ENCODE measurements around the gene ATP9B. TPM values are rescaled to one million over a fixed set of nuclear protein-coding genes. Genes with fewer than 3 reads are reported as not detected.

ATP9B gene, protein sequence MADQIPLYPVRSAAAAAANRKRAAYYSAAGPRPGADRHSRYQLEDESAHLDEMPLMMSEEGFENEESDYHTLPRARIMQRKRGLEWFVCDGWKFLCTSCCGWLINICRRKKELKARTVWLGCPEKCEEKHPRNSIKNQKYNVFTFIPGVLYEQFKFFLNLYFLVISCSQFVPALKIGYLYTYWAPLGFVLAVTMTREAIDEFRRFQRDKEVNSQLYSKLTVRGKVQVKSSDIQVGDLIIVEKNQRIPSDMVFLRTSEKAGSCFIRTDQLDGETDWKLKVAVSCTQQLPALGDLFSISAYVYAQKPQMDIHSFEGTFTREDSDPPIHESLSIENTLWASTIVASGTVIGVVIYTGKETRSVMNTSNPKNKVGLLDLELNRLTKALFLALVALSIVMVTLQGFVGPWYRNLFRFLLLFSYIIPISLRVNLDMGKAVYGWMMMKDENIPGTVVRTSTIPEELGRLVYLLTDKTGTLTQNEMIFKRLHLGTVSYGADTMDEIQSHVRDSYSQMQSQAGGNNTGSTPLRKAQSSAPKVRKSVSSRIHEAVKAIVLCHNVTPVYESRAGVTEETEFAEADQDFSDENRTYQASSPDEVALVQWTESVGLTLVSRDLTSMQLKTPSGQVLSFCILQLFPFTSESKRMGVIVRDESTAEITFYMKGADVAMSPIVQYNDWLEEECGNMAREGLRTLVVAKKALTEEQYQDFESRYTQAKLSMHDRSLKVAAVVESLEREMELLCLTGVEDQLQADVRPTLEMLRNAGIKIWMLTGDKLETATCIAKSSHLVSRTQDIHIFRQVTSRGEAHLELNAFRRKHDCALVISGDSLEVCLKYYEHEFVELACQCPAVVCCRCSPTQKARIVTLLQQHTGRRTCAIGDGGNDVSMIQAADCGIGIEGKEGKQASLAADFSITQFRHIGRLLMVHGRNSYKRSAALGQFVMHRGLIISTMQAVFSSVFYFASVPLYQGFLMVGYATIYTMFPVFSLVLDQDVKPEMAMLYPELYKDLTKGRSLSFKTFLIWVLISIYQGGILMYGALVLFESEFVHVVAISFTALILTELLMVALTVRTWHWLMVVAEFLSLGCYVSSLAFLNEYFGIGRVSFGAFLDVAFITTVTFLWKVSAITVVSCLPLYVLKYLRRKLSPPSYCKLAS
- total RNA-seq (10 to 100 TPM; 69.5 to 72.4 TPM), total RNA-seq (72.8 to 83.8 reads per million in 2 donors)

DNA sequence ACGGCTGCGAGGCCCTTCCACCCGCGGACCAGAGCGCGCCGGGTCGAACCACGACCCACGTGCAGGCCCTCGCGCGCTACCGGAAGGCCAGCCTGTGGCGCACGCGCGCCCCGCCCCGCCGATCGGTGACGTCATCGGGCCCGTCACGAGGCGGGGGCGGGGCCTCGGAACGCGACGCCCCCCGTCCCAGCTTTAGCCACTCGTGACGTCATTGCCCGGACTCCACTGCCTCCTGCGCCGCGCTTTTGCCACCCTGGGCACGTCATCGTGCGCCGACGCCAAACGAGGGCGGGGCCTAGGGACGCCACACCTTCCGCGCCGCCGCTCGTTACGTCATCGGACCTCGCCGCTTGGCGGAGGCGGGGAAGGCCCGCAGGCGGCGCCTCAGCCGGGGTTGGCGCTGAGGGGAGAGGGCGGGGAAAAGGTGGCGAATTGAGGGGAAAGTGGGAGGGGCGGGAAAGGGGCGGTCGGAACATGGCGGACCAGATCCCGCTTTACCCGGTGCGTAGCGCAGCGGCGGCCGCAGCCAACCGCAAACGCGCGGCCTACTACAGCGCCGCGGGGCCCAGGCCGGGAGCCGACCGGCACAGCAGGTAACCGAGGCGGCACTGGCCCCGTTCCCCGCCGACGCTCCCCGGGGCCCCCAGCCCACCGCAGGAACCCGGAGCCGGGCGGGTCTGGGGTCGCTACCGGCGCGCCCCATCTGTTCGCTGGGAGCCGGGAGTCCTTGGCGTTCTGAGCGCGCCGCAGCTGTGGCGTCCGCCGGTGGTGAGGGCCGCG is at the start of gene ATP9B:
TSS of gene ATP9B (plus strand) at position 458 of the 780 bp plus-strand sequence. CDS start at position 475, 17 bp downstream.
- H3K36me3 Mint-ChIP-seq (ENCODE audit: low read depth): no peaks in the 10 kb centered on the region
- no peaks in the 10 kb centered on the region for H3K27me3 Mint-ChIP-seq
- peaks cover 19% of the 10 kb centered on the region for H3K4me1 Mint-ChIP-seq
- DNase-seq (peak; percentile 98 to 100 (median 99)), ATAC-seq (peak; percentile 83)
- peak within 1 kb of the TSS; percentile 86 for H3K4me3 Mint-ChIP-seq
- no peaks in the 10 kb centered on the region for H3K9me3 ChIP-seq (ENCODE audit: control insufficient read depth, low read length, poor library complexity, severe bottlenecking)
- peak within 1 kb of the TSS; percentile 86 for H3K27ac Mint-ChIP-seq

DNA sequence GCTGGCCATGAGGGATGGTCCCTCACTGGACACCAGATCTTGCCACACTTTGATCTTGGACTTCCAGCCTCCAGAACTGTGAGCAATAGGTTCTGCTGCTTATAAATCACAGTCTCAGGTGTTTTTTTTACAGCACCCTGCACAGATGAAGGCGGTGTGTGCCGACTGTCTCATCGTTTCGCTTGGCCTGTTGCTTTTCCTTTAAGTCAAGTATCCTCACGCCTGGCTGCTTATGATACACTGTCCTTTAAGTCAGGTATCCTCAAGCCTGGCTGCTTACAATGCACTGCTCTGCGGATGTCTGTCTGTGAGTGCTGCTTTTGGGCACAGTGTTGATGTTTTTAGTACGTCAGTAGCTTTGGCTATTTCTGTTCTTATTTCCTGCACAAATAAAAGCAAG is 49.3 kb upstream of the ATP9B start:
- no peaks in the 10 kb centered on the region for H3K9me3 ChIP-seq (ENCODE audit: control insufficient read depth, low read length, poor library complexity, severe bottlenecking)
- H3K27ac Mint-ChIP-seq: no peak overlapping the region
- DNase-seq (no peak), ATAC-seq (no peak)
- H3K4me1 Mint-ChIP-seq: no peaks in the 10 kb centered on the region
- peaks cover 37% of the 10 kb centered on the region for H3K27me3 Mint-ChIP-seq
- no peaks in the 10 kb centered on the region for H3K36me3 Mint-ChIP-seq (ENCODE audit: low read depth)
- no peak overlapping the region for H3K4me3 Mint-ChIP-seq

DNA sequence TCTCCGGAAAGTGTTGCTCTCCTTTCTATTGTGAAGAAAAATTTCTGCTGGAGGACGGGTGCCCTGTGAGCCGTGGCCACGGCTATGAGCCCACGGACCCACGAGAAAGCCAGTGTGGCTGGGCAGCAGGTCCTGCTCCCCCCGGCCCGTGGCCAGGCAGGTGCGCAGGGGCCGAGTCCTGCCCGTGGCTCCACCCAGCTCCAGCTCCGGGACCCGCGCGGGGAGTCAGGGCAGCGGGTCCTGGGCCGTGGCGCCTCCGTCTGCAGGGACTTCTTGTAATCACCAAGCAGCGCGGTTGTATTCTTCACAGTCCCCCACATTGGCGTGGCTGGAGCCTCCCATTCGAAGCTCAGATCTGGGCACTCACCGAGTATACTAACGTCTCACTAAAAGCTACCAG is 46.6 kb upstream of the ATP9B start:
- DNase-seq (no peak), ATAC-seq (no peak)
- H3K9me3 ChIP-seq (ENCODE audit: control insufficient read depth, low read length, poor library complexity, severe bottlenecking): no peaks in the 10 kb centered on the region
- no peak overlapping the region for H3K27ac Mint-ChIP-seq
- no peaks in the 10 kb centered on the region for H3K4me1 Mint-ChIP-seq
- H3K36me3 Mint-ChIP-seq (ENCODE audit: low read depth): no peaks in the 10 kb centered on the region
- peaks cover 32% of the 10 kb centered on the region for H3K27me3 Mint-ChIP-seq
- H3K4me3 Mint-ChIP-seq: no peak overlapping the region

DNA sequence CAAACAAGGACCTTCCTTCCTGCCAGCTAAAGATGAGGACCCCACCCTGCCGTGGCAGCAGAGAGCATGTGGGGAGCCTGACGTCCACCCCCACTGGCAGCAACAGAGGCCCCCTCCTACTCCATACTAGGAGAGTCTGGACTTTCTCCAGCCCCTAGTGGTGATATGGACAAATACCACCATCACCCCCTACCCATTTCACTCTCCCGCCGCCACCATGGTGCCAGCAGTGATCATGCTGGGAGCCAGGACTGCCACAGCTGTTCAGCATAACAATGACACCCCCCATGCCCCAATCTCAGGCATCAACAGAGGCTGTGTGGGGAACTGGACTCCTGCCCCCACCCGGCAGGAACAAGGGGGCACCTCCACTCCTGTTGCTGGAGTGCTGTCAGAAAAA is 42.7 kb upstream of the ATP9B start:
- DNase-seq (no peak), ATAC-seq (no peak)
- Mint-ChIP-seq H3K4me1 (no peaks in the 10 kb centered on the region), H3K27ac (no peak overlapping the region), H3K36me3 (ENCODE audit: low read depth) (no peaks in the 10 kb centered on the region), H3K27me3 (peaks cover 8% of the 10 kb centered on the region), H3K4me3 (no peak overlapping the region)
- H3K9me3 ChIP-seq (ENCODE audit: control insufficient read depth, low read length, poor library complexity, severe bottlenecking): no peaks in the 10 kb centered on the region

DNA sequence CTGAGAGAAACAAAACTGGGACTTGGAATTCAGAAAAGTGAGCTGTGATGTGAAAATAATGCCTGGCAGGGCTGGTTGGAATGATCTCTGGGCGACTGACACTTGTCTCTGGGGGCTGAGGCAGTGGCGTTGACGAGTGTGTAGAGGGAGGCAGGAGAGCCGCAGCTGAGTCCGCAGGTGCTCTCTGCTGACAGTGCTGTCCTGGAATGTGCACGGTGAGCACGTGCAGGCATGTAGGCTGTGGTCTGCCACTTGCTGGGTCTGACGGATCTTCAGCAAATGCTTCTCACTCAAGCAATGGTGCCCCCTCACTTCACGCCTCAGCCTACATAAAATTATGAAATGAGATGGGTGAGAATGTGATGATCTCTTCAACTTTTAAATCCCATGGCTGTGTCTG is 38.5 kb upstream of the ATP9B start:
- Mint-ChIP-seq H3K36me3 (ENCODE audit: low read depth) (no peaks in the 10 kb centered on the region), H3K4me3 (no peak overlapping the region), H3K4me1 (no peaks in the 10 kb centered on the region), H3K27me3 (no peaks in the 10 kb centered on the region), H3K27ac (no peak overlapping the region)
- ATAC-seq (no peak), DNase-seq (no peak)
- no peaks in the 10 kb centered on the region for H3K9me3 ChIP-seq (ENCODE audit: control insufficient read depth, low read length, poor library complexity, severe bottlenecking)

DNA sequence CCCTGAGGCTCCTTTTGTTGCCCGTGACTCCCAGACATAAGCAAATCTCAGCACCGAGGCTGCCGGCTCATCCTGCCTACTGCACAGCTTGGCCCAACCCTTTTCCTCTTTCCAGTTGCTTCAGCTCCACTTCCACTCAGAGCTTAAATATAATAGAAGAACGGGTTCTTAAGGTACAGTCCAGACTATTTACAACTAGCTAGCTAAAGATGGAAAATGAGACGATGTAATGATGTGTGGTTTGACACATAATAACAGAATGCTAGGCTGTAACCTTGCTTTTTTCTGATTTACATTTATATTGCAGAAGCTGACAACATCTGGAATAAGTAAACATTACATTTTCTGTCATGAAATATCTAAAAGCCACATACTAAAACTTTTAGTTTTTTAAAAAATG is 26.9 kb upstream of the ATP9B start:
- no peaks in the 10 kb centered on the region for H3K9me3 ChIP-seq (ENCODE audit: control insufficient read depth, low read length, poor library complexity, severe bottlenecking)
- no peak for ATAC-seq
- DNase-seq: no peak
- Mint-ChIP-seq H3K36me3 (ENCODE audit: low read depth) (peaks cover 2% of the 10 kb centered on the region), H3K27ac (no peak overlapping the region), H3K27me3 (peaks cover 19% of the 10 kb centered on the region), H3K4me3 (no peak overlapping the region), H3K4me1 (no peaks in the 10 kb centered on the region)

DNA sequence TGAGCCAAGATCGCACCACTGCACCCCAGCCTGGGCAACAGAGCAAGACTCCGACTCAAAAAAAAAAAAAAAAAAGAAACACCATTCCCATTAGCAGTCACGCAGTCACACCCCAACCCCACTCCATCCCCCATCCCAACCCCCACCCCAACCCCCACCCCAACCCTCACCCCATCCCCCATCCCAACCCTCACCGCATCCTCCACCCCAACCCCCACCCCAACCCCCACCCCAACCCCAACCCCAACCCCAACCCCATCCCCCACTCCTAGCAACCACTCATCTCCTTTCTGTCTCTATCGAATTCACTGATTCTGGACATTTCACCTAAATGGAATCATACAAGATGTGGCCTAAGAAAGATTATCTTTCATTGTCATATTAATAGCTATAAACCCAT is 25.9 kb upstream of the ATP9B start:
- ATAC-seq: no peak
- DNase-seq: no peak
- Mint-ChIP-seq H3K4me1 (no peaks in the 10 kb centered on the region), H3K27ac (no peak overlapping the region), H3K36me3 (ENCODE audit: low read depth) (peaks cover 2% of the 10 kb centered on the region), H3K27me3 (peaks cover 19% of the 10 kb centered on the region), H3K4me3 (no peak overlapping the region)
- no peaks in the 10 kb centered on the region for H3K9me3 ChIP-seq (ENCODE audit: control insufficient read depth, low read length, poor library complexity, severe bottlenecking)

DNA sequence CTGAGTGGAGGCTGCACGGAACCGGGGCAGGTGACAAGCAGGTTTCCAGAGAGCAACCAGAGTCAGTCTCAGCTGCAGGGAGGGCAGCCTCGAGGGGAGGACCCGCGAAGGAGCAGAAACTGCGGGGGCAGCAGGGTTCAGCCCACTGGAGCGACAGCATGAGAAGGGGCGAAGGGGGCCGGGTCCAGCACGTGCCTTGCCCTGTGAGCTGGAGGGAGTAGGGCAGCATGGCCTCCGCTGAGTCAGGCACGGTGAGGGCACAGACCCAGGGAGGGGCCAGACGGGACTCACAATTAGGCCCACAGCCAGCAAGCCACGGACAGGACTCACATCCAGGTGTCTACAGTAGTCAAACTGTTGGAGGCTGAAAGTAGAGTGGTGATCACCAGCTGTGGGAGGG is 22.7 kb upstream of the ATP9B start:
- H3K27me3 Mint-ChIP-seq: peaks cover 11% of the 10 kb centered on the region
- DNase-seq: no peak
- H3K4me1 Mint-ChIP-seq: no peaks in the 10 kb centered on the region
- no peak overlapping the region for H3K4me3 Mint-ChIP-seq
- peaks cover 2% of the 10 kb centered on the region for H3K36me3 Mint-ChIP-seq (ENCODE audit: low read depth)
- H3K9me3 ChIP-seq (ENCODE audit: control insufficient read depth, low read length, poor library complexity, severe bottlenecking): no peaks in the 10 kb centered on the region
- no peak overlapping the region for H3K27ac Mint-ChIP-seq
- no peak for ATAC-seq

DNA sequence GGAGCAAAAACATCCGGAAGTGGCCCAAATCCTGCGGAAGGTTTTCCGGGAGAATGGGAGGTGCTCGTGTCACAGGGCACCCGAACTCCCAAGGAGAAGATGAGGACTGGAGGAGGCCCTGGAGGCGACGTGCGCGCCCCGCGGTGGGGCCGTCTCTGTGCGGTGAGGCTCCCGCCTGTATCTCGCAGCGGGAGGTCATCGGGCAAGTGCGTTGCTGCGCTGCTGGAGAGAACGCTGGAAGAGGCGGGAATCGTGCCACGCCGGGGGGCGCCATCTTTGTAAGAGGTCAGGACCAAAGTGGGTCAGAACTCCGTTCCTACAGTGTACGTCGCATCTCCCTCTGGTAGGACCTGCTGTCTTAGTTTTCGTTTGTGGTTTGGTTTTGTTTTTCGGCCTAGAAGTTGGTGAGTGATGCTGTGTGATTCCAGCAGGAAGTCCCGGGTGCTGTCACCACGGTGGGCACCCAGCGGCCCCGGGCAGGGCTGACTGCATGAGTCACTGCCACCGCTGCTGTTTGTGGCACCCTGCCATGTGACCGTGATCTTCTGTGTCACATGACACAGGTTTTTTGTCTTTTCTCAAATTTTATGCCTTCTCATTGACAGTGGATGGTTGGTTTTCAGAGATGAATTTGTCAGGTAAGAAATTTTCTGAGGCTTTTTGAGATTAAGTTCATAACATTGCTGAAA is 21.5 kb upstream of the ATP9B start:
- DNase-seq (no peak), ATAC-seq (peak; percentile 35)
- H3K27me3 Mint-ChIP-seq: peaks cover 14% of the 10 kb centered on the region
- H3K4me1 Mint-ChIP-seq: no peaks in the 10 kb centered on the region
- H3K9me3 ChIP-seq (ENCODE audit: control insufficient read depth, low read length, poor library complexity, severe bottlenecking): no peaks in the 10 kb centered on the region
- H3K27ac Mint-ChIP-seq: no peak overlapping the region
- no peak overlapping the region for H3K4me3 Mint-ChIP-seq
- H3K36me3 Mint-ChIP-seq (ENCODE audit: low read depth): peaks cover 2% of the 10 kb centered on the region

DNA sequence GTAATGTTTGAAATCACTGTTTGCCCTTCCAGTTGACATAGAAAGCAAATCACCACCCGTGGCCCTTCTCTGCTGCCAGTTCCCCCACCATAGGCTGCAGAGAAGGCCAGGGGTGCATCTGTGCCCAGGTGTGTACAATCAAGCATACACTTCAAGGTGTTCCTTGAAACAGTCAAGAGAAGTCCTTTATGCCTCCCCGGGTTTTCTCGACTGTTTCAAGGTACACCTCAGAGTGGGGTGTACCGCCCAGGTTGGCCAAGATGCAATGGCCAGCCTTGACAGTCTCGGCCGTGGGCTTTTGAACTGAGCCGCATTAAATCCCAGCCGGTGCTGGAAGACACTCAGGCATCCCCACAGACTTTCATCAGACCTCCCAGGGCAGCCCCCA is 21.0 kb upstream of the ATP9B start:
- Mint-ChIP-seq H3K36me3 (ENCODE audit: low read depth) (no peaks in the 10 kb centered on the region), H3K27ac (no peak overlapping the region), H3K4me1 (peaks cover 3% of the 10 kb centered on the region), H3K4me3 (no peak overlapping the region), H3K27me3 (peaks cover 20% of the 10 kb centered on the region)
- no peak for ATAC-seq
- no peaks in the 10 kb centered on the region for H3K9me3 ChIP-seq (ENCODE audit: control insufficient read depth, low read length, poor library complexity, severe bottlenecking)
- no peak for DNase-seq

DNA sequence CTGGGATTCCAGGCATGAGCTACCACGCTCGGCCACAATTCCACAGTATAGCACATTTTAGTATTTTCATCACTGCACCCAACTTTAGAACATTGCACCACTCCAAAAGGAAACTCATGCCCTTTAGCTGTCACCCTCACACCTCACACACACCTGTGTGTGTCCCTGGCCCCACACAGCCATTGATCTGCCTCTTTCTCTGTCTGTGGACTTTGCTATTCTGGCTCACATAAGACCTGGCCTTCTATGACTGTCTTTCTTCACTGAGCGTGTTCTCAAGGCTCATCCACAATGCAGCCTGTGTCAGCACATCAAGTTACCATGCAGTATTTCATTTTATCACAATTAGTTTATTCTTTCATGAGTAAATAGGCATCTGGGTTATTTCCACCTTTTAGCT is 19.7 kb upstream of the ATP9B start:
- Mint-ChIP-seq H3K27me3 (peaks cover 31% of the 10 kb centered on the region), H3K4me3 (no peak overlapping the region), H3K36me3 (ENCODE audit: low read depth) (no peaks in the 10 kb centered on the region), H3K4me1 (peaks cover 3% of the 10 kb centered on the region), H3K27ac (no peak overlapping the region)
- no peak for DNase-seq
- ATAC-seq: no peak
- no peaks in the 10 kb centered on the region for H3K9me3 ChIP-seq (ENCODE audit: control insufficient read depth, low read length, poor library complexity, severe bottlenecking)

DNA sequence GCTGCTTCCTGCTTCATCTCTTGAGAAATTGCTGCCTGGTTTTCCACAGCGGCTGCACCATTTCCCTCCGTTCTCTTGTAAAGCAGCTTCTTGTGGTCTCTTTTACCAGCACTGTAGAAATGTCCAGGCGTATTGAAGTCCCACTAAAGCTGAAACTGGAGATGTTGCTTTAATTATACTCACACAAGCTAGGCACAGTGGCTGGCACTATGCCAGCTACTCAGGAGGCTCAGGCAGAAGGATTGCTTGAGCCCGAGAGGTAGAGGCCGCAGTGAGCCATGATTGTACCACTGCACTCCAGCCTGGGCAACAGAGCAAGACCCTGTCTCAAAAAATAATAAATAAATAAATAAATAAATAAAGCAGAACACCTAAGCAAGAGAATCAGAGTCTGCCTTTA is 19.2 kb upstream of the ATP9B start:
- no peak overlapping the region for H3K4me3 Mint-ChIP-seq
- H3K27me3 Mint-ChIP-seq: peaks cover 35% of the 10 kb centered on the region
- ATAC-seq (no peak), DNase-seq (no peak)
- no peaks in the 10 kb centered on the region for H3K9me3 ChIP-seq (ENCODE audit: control insufficient read depth, low read length, poor library complexity, severe bottlenecking)
- no peak overlapping the region for H3K27ac Mint-ChIP-seq
- no peaks in the 10 kb centered on the region for H3K36me3 Mint-ChIP-seq (ENCODE audit: low read depth)
- H3K4me1 Mint-ChIP-seq: peaks cover 3% of the 10 kb centered on the region
